Osteocyte (in vitro differentiated cells): ENCODE data around the gene FGGY. TPM values are rescaled to one million over a fixed set of nuclear protein-coding genes. Genes with fewer than 3 reads are reported as not detected.
"Not testable (repeated sequence)": the region's sequence is repeated elsewhere in the genome, so short reads cannot be mapped to it uniquely, and the experiment has no call there.

Source experiments
- DNase-seq: peaks from one replicate; pipeline ENCODE4 v3.0.0; 2021; ENCODE audit warnings: mixed read lengths; ENCODE audit not compliant: unreplicated experiment; ENCODE audit errors: extremely low spot score
- H3K27ac Mint-ChIP-seq: one replicate; pipeline ENCODE4 v1.8.0; 2021; ENCODE audit warnings: mild to moderate bottlenecking, mixed read lengths; ENCODE audit not compliant: unreplicated experiment
- H3K27me3 Mint-ChIP-seq: one replicate; pipeline ENCODE4 v1.8.0; 2021; ENCODE audit warnings: mixed read lengths; ENCODE audit not compliant: unreplicated experiment
- H3K36me3 Mint-ChIP-seq: one replicate; pipeline ENCODE4 v1.8.0; 2021; ENCODE audit warnings: mixed read lengths; ENCODE audit not compliant: unreplicated experiment
- H3K4me1 Mint-ChIP-seq: one replicate; pipeline ENCODE4 v1.8.0; 2021; ENCODE audit warnings: mixed read lengths; ENCODE audit not compliant: unreplicated experiment
- H3K4me3 Mint-ChIP-seq: one replicate; pipeline ENCODE4 v1.8.0; 2021; ENCODE audit warnings: mild to moderate bottlenecking, moderate library complexity, mixed read lengths; ENCODE audit not compliant: unreplicated experiment
- H3K9me3 Mint-ChIP-seq: one replicate; pipeline ENCODE4 v1.8.0; 2021; ENCODE audit warnings: mixed read lengths; ENCODE audit not compliant: unreplicated experiment
- CTCF ChIP-seq: fragments of 200-600 bp; sonication (generic); IDR thresholded peaks from 2 replicates; pipeline ENCODE4 v1.5.0; 2021; ENCODE audit warnings: antibody characterized with exemption, mild to moderate bottlenecking, moderate library complexity
- total RNA-seq: library from RNA; stranded (reverse); gene quantifications from 2 replicates; pipeline ENCODE4 v1.2.1, GENCODE V29; 2021

The FGGY gene
- total RNA-seq, 1 donor from 2014 or later = 9.1 TPM

DNA sequence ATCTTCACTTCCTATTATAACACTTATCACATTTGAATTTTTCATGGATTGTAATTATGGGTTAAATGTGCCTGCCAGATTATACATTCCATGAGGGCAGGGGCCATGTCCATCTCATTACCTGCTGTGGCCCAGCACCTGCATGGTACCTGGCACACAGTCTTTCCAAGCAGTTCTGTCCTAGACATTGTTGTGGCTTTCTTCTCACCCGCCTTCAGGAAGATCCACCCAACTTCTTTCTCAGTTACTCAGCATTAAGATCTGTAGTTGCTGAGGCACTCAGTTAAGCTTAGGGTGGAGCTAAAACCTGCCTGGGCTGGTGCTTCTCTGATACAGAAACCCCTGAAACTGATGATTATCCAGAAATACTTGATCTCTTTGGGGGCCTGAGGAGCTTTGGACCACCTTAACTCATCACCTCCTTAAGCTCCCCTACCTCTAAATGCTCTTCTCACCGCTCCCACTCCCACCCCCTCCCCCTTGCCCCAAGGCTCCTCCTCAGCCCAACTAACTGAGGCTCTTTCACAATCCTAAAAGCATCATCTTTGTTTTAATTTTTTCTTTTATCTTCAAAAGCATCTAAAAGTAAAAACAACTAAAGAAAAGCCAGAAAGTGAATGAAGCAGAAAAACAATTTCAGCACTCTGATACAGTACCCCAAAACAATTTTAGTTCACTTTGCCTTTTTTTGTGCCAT lies 190.6 kb downstream of the FGGY start:
- H3K9me3 Mint-ChIP-seq = peaks cover 11% of the 10 kb centered on the region
- TF ChIP-seq CTCF = no peak
- H3K27me3 Mint-ChIP-seq = no peaks in the 10 kb centered on the region
- H3K27ac Mint-ChIP-seq = no peak overlapping the region
- H3K4me1 Mint-ChIP-seq = peaks cover 17% of the 10 kb centered on the region
- peaks cover 7% of the 10 kb centered on the region for H3K36me3 Mint-ChIP-seq
- DNase-seq = no peak
- no peak overlapping the region for H3K4me3 Mint-ChIP-seq

DNA sequence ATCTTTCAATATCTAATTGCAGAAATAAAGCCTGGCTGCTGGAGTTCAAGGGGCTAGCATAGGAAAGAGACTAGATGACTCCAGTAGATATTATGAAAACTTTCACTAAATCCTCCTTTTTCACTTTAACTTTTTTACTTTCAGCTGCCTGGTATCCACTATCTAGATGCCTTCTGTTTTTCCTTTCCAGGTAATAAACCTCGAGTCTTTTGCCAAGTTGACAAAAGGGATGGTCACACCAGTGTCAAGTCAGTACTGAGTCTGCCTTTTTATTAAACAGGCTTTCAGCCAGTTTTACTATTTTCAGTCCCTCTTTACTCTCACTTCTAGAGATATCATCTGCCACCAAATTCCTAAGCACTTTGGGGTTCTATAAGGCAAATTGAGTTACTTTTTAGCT lies 195.6 kb downstream of the FGGY start:
- no peak overlapping the region for H3K27ac Mint-ChIP-seq
- peaks cover 7% of the 10 kb centered on the region for H3K36me3 Mint-ChIP-seq
- DNase-seq = no peak
- H3K4me1 Mint-ChIP-seq = no peaks in the 10 kb centered on the region
- H3K9me3 Mint-ChIP-seq = peaks cover 21% of the 10 kb centered on the region
- no peaks in the 10 kb centered on the region for H3K27me3 Mint-ChIP-seq
- no peak overlapping the region for H3K4me3 Mint-ChIP-seq
- no peak for TF ChIP-seq CTCF

DNA sequence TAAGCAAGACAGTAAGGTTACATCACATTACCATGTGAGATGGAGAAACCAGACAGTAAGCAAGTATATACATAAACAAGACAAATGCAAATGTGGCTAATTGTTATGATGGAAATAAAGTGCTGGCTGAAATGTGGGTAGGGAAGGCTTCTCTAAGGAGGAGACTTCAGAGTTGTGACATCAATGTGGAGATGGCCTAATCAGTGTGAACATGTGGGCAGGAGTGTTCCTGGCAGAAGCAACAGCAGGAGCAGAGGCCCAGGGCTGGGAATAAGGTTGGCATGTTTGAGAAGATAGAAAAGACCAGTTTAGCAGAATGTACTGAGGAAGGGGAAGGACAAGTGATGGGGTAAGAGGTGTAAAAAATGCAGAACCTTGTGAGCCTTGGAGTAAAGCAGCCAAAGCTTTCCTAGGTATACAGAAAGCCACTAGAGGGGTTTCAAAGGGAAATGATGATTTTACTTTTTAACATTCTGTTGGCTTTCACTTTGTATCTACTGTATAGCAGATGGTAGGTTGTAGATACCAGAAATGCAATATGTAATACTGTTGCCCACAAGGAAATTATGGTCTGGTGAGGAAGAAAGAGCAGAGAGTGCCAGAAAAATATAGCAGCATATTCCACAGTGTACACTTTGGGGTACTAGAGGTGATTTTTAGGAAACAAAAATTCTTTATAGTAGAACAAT lies 197.4 kb downstream of the FGGY start:
- no peaks in the 10 kb centered on the region for H3K27me3 Mint-ChIP-seq
- peaks cover 7% of the 10 kb centered on the region for H3K36me3 Mint-ChIP-seq
- no peak for DNase-seq
- no peak for TF ChIP-seq CTCF
- H3K9me3 Mint-ChIP-seq = peaks cover 21% of the 10 kb centered on the region
- peaks cover 7% of the 10 kb centered on the region for H3K4me1 Mint-ChIP-seq
- no peak overlapping the region for H3K4me3 Mint-ChIP-seq
- no peak overlapping the region for H3K27ac Mint-ChIP-seq

- H3K36me3 Mint-ChIP-seq, H3K4me3 Mint-ChIP-seq: not testable (repeated sequence)
These were observed 199.3 kb downstream of the FGGY start for GRCh38 chr1:59496156-59496555.

GRCh38 chr1:59497616-59498015 lies 200.7 kb downstream of the FGGY start:
- H3K9me3 Mint-ChIP-seq = peaks cover 9% of the 10 kb centered on the region
- no peak overlapping the region for H3K27ac Mint-ChIP-seq
- no peak for DNase-seq
- H3K4me3 Mint-ChIP-seq = no peak overlapping the region
- no peak for TF ChIP-seq CTCF
- no peaks in the 10 kb centered on the region for H3K36me3 Mint-ChIP-seq
- peaks cover 14% of the 10 kb centered on the region for H3K4me1 Mint-ChIP-seq
- no peaks in the 10 kb centered on the region for H3K27me3 Mint-ChIP-seq

More at GRCh38 chr1:59496156-59496555, 199.3 kb downstream of the FGGY start:
- H3K4me1 Mint-ChIP-seq = peaks cover 14% of the 10 kb centered on the region
- not testable (repeated sequence) for H3K27me3 Mint-ChIP-seq, DNase-seq, H3K27ac Mint-ChIP-seq
- H3K9me3 Mint-ChIP-seq = peaks cover 21% of the 10 kb centered on the region
